Activated B cell treated with CpG ODN at 0.5 μM for 24 hours (primary cell): Measurements from ENCODE around the gene ZCCHC7. TPM values are rescaled to one million over a fixed set of nuclear protein-coding genes. Genes with fewer than 3 reads are reported as not detected.

Experiments used
- ATAC-seq: fragments of 200-7000 bp; cut with Tn5 transposase; one replicate; pipeline ENCODE4 v1.10.0; 2021; ENCODE audit warnings: low read depth, mild to moderate bottlenecking, moderate library complexity
- CTCF ChIA-PET: fragments of 350-600 bp; sonication (Branson Sonifier 250); formaldehyde crosslinking; loops from one replicate; lab custom pipeline; 2021; ENCODE audit warnings: antibody characterized with exemption; lab: Charles Lee
- POLR2A ChIA-PET: fragments of 350-600 bp; sonication (Branson Sonifier 250); formaldehyde crosslinking; loops from one replicate; lab custom pipeline; 2021; ENCODE audit warnings: antibody characterized with exemption; lab: Charles Lee
- DNase-seq: peaks from one replicate; pipeline ENCODE4 v3.0.0; 2022
- H3K27ac Mint-ChIP-seq: one replicate; pipeline ENCODE4 v1.8.0; 2020; ENCODE audit warnings: mixed read lengths
- H3K27me3 Mint-ChIP-seq: one replicate; pipeline ENCODE4 v1.8.0; 2021; ENCODE audit warnings: mixed read lengths
- H3K36me3 Mint-ChIP-seq: one replicate; pipeline ENCODE4 v1.8.0; 2021; ENCODE audit warnings: low read depth, mixed read lengths
- H3K4me1 Mint-ChIP-seq: one replicate; pipeline ENCODE4 v1.8.0; 2021; ENCODE audit warnings: mixed read lengths
- H3K4me3 Mint-ChIP-seq: one replicate; pipeline ENCODE4 v1.8.0; 2020; ENCODE audit warnings: mild to moderate bottlenecking, mixed read lengths
- H3K9me3 Mint-ChIP-seq: one replicate; pipeline ENCODE4 v1.8.0; 2020; ENCODE audit warnings: mixed read lengths
- intact Hi-C: fragments of 100-400 bp; cut with micrococcal nuclease; formaldehyde crosslinking; loops from one replicate; pipeline ENCODE4 v1.15.1; 2024
- total RNA-seq: library from RNA; stranded (reverse); gene quantifications from 2 replicates; pipeline ENCODE4 v1.2.3, GENCODE V29; 2022
- TF ChIP-seq, protein P1 (sequence below): fragments of 200-600 bp; IDR thresholded peaks from one replicate; pipeline ENCODE4 v1.8.0; 2022; ENCODE audit warnings: antibody characterized with exemption, mild to moderate bottlenecking

The ZCCHC7 gene
- total RNA-seq, 1 donor from 2014 or later: 70.3 TPM

DNA sequence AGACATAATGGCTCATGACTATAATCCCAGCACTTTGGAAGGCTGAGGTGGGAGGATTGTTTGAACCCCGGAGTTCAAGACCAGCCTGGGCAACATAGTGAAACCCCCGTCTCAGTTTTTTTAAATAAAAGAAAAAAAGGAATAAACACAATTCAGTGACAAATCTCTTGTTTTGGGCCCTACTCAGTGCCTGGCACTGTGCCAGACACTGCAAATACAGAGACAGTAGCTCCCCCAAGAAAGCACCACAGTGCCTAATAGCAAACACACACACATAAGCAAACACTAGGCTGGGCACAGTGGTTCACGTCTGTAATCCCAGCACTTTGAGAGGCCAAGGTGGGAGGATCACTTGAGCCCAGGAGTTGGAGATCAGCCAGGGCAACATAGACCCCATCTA, 252.5 kb downstream of the ZCCHC7 start:
- Mint-ChIP-seq H3K36me3 (peaks cover 2% of the 10 kb centered on the region), H3K27me3 (no peaks in the 10 kb centered on the region), H3K27ac (peak overlapping the region; percentile 100), H3K4me3 (peak overlapping the region; percentile 15), H3K4me1 (peaks cover 93% of the 10 kb centered on the region), H3K9me3 (no peaks in the 10 kb centered on the region)
- DNase-seq (no peak), ATAC-seq (no peak)
- TF ChIP-seq, protein P1, sequence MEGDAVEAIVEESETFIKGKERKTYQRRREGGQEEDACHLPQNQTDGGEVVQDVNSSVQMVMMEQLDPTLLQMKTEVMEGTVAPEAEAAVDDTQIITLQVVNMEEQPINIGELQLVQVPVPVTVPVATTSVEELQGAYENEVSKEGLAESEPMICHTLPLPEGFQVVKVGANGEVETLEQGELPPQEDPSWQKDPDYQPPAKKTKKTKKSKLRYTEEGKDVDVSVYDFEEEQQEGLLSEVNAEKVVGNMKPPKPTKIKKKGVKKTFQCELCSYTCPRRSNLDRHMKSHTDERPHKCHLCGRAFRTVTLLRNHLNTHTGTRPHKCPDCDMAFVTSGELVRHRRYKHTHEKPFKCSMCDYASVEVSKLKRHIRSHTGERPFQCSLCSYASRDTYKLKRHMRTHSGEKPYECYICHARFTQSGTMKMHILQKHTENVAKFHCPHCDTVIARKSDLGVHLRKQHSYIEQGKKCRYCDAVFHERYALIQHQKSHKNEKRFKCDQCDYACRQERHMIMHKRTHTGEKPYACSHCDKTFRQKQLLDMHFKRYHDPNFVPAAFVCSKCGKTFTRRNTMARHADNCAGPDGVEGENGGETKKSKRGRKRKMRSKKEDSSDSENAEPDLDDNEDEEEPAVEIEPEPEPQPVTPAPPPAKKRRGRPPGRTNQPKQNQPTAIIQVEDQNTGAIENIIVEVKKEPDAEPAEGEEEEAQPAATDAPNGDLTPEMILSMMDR: no peak
- POLR2A ChIA-PET: interaction anchor here (0.5 to 17.3 kb wide), 15 partner anchors 13 to 378 kb away, joined by 3 to 975 read pairs (median 11); partner anchors contain the start of genes PAX5, POLR1E and ZBTB5
- CTCF ChIA-PET: interaction anchor here (1.0 to 10.7 kb wide), 5 partner anchors 25 to 393 kb away, joined by 3 to 103 read pairs (median 6); no protein-coding TSS in a partner anchor
- intact Hi-C loops: no loop called here

DNA sequence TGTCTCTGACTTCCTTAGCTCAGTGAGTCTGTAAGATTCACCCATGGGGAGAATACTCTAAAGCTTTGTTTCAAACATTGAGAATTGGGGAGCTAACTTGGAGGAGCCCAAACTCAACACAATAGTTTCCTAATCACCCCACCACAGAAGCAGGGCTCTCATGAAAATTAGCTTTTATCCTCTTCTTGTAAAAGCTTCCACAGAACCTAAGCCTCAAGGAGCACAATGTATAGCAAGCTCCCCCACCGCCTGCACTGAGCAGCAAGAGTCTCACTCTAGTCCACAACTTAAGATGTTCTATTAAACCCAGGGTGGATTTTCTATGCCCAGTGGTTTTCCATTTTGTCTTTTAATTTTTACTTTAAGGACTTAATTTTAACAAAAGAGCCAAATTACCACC, 253.2 kb downstream of the ZCCHC7 start:
- DNase-seq (no peak), ATAC-seq (no peak)
- CTCF ChIA-PET: interaction anchor here (0.6 to 10.7 kb wide), 8 partner anchors 17 to 393 kb away, joined by 3 to 103 read pairs (median 3); no protein-coding TSS in a partner anchor
- no peaks in the 10 kb centered on the region for H3K9me3 Mint-ChIP-seq
- H3K27ac Mint-ChIP-seq: peak overlapping the region; percentile 100
- TF ChIP-seq, protein P1: no peak
- peaks cover 95% of the 10 kb centered on the region for H3K4me1 Mint-ChIP-seq
- H3K27me3 Mint-ChIP-seq: no peaks in the 10 kb centered on the region
- peaks cover 2% of the 10 kb centered on the region for H3K36me3 Mint-ChIP-seq
- H3K4me3 Mint-ChIP-seq: no peak overlapping the region
- POLR2A ChIA-PET: interaction anchor here (0.6 to 17.3 kb wide), 16 partner anchors 12 to 1209 kb away, joined by 3 to 975 read pairs (median 4); partner anchors contain the start of genes PAX5, POLR1E and ZBTB5
- intact Hi-C loops: no loop called here

DNA sequence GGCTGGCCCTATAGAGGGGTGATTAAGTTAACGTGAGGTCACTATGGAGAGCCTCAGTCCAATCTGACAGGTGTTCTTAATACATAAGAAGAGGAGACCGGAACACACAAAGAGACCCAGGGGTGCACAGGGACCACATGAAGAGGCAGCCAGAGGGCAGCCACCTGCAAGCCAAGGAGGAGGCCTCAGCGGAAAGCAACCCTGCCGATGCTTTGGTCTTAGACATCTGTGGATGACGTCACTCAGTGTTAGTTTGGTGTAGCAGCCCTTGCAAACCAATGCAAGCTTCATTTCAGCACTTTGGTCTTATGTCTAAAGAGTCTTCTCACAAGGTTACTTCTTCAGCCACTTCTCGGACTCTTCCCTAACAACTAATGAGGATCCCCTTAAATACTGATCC, 254.5 kb downstream of the ZCCHC7 start:
- intact Hi-C loops: loop anchor here (1.0 kb wide), 1 partner anchor 47 kb away; the partner anchor contains the start of gene GRHPR
- ChIA-PET POLR2A (interaction anchor here (0.6 to 17.3 kb wide), 15 partner anchors 10 to 349 kb away, joined by 3 to 975 read pairs (median 4); partner anchors contain the start of genes PAX5 and ZBTB5), CTCF (interaction anchor here (0.7 to 10.7 kb wide), 4 partner anchors 12 to 34 kb away, joined by 3 to 103 read pairs (median 4); no protein-coding TSS in a partner anchor)
- TF ChIP-seq, protein P1: no peak
- Mint-ChIP-seq H3K27ac (peak overlapping the region; percentile 100), H3K36me3 (no peaks in the 10 kb centered on the region), H3K27me3 (no peaks in the 10 kb centered on the region), H3K4me1 (peaks cover 90% of the 10 kb centered on the region), H3K9me3 (no peaks in the 10 kb centered on the region), H3K4me3 (peak overlapping the region; percentile 55)
- DNase-seq (peak; percentile 54), ATAC-seq (peak; percentile 47)

DNA sequence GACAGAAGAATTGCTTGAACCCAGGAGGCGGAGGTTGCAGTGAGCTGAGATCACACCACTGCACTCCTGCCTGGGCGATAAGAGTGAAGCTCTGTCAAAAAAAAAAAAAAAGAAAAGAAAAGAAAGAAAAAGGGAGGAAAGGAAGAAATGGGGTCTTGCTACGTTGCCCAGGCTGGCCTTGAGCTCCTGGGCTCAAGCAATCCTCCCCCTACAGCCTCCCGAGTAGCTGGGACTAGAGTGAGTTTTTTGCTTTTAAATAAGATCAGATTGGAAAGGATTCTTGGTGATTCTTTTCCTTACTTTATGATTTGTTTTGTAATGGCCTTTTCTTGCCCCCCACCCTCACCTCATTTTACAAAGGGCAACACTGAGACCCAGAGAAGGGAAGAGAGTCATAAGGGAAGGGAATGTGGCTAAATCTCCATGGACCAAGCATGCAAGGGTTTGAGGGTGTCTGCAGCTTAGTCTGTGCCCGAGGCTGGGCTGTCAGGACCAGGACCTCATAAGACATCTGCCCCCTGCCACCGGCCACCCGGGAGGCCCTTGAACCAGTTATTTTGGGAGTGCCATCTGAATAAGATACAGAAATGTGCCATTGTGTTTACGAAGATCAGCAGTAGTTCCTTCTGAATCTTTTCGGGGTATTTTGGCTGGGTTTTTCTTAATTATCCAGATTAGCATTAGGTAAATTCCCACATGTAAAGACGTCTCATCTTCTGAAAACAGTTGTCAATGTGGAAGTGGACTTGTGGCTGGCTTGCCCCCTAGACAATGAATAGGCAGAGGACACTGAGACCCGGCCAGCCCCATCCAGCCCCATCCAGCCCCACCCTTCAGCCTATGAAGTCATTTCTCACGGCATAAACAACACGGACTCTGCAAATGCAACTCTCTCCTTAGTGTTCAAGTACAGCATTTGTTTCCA, 257.6 kb downstream of the ZCCHC7 start:
- Mint-ChIP-seq H3K36me3 (peaks cover 4% of the 10 kb centered on the region), H3K4me1 (peaks cover 90% of the 10 kb centered on the region), H3K27ac (peak overlapping the region; percentile 100), H3K9me3 (no peaks in the 10 kb centered on the region), H3K4me3 (peak overlapping the region; percentile 70), H3K27me3 (no peaks in the 10 kb centered on the region)
- ChIA-PET CTCF (interaction anchor here (1.0 to 10.7 kb wide), 3 partner anchors 9 to 48 kb away, joined by 3 to 103 read pairs (median 6); no protein-coding TSS in a partner anchor), POLR2A (interaction anchor here (0.8 to 17.3 kb wide), 12 partner anchors 9 to 341 kb away, joined by 3 to 975 read pairs (median 4); partner anchors contain the start of genes GRHPR, PAX5 and ZCCHC7)
- TF ChIP-seq, protein P1: no peak
- intact Hi-C loops: loop anchor here (1.0 kb wide), 4 partner anchors 9 to 31 kb away; no protein-coding TSS in a partner anchor
- ATAC-seq: peak; percentile 63
- no peak for DNase-seq
